ENCODE results near the gene CFAP54. TPM values are rescaled to one million over a fixed set of nuclear protein-coding genes. Genes with fewer than 3 reads are reported as not detected.

The CFAP54 gene
- total and polyA plus RNA-seq, 2 of the 4 experiments (the other 2 are of a cell fraction), result 0.18 to 0.41 TPM

DNA sequence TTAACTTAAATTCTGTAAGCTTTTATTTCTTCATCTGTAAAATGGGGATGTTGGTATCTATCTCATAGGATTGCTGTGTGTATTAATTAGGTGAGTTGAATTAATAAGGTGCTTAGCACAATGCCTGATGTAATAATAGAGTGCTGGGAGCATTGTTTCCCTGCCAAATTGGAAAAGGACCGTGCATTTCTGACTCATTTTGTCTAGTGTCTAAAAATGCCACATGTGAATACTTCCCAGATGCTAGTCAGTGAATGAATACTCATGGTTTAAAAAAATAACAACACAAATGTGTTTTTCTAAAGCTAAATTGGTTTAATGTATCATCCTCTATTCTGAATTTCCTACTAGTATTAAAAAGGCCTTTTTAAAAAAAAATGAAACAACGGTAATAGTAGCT, 372.3 kb downstream of the CFAP54 start:
- WGBS, 2 experiments (ENCODE audit: extremely low coverage in 2 of 2, insufficient read length in 1 of 2), result no CpG with 5 or more reads among the region's 2 CpGs
- in situ Hi-C loops (cut with MboI; ENCODE audit: low sequenced_read_pairs) (no loop called here), intact Hi-C loops (cut with micrococcal nuclease) (no loop called here), dilution Hi-C loops (cut with HindIII; ENCODE audit: low sequenced_read_pairs, unreplicated experiment) (no loop called here)
- Histone ChIP-seq H2AFZ (replicated peaks; ENCODE audit: low read length, poor library complexity) (no peak overlapping the region), H2BK5ac (ENCODE audit: low read depth, low read length, poor library complexity, severe bottlenecking) (no peak overlapping the region), H2BK15ac (ENCODE audit: low read depth, low read length) (no peak overlapping the region), H3K4me2 (ENCODE audit: low read depth, low read length) (no peak overlapping the region), H3K23ac (ENCODE audit: low read depth, low read length) (no peak overlapping the region), H3K9me1 (ENCODE audit: insufficient read depth, low read length) (no peaks in the 10 kb centered on the region), H3K14ac (replicated peaks; ENCODE audit: low read depth, low read length) (no peak overlapping the region), H4K5ac (ENCODE audit: low read depth, low read length) (no peak overlapping the region), H3K36me3 (ENCODE audit: control insufficient read depth, insufficient read depth, low read length) (no peaks in the 10 kb centered on the region), H3K9me3 (ENCODE audit: control insufficient read depth, insufficient read depth, low read length) (no peaks in the 10 kb centered on the region), H3K4me1 (ENCODE audit: control insufficient read depth, insufficient read depth, low read length) (no peaks in the 10 kb centered on the region), H2BK20ac (ENCODE audit: low read depth, low read length) (no peak overlapping the region), H3K9ac (ENCODE audit: low read depth, low read length) (no peak overlapping the region), H3K27ac (ENCODE audit: insufficient read depth, low read length) (no peak overlapping the region), H4K8ac (ENCODE audit: low read depth in 2 of 2, low read length in 2 of 2) (no peak overlapping the region), H3K4ac (ENCODE audit: low read depth, low read length) (no peak overlapping the region), H2AK5ac (ENCODE audit: low read depth, low read length) (no peak overlapping the region), H3K18ac (ENCODE audit: low read depth, low read length) (no peak overlapping the region), H2AK9ac (replicated peaks; ENCODE audit: low read depth, low read length, poor library complexity) (no peak overlapping the region), H3K79me1 (ENCODE audit: low read depth in 1 of 2, low read length in 2 of 2) (no peaks in the 10 kb centered on the region), H3K27me3 (ENCODE audit: control insufficient read depth, insufficient read depth, low read length) (no peaks in the 10 kb centered on the region), H3K4me3 (ENCODE audit: insufficient read depth, low read depth, low read length) (no peak overlapping the region), H4K91ac (ENCODE audit: insufficient read depth, low read depth, low read length) (no peak overlapping the region), H2BK120ac (ENCODE audit: low read depth, low read length) (no peak overlapping the region), H4K20me1 (ENCODE audit: insufficient read depth, low read length) (no peaks in the 10 kb centered on the region), H3K56ac (ENCODE audit: extremely low read depth, insufficient read depth, low read length) (no peak overlapping the region)
- CTCF ChIA-PET, result no interaction called here
- DNase-seq, result no peak
- no peak for ATAC-seq (ENCODE audit: low read depth)
- TF ChIP-seq NFE2L2 (IDR thresholded peaks at IDR 0.05; ENCODE audit: low read depth, low read length) (no peak), RCOR1 (IDR thresholded peaks at IDR 0.05; ENCODE audit: insufficient replicate concordance, low read length) (no peak), CHD1 (IDR thresholded peaks at IDR 0.05; ENCODE audit: low read depth, low read length) (no peak), CEBPB (IDR thresholded peaks at IDR 0.05; ENCODE audit: low read depth, low read length) (no peak), SMC3 (IDR thresholded peaks at IDR 0.05; ENCODE audit: low read depth, low read length) (no peak), RFX5 (IDR thresholded peaks at IDR 0.05; ENCODE audit: low read depth, low read length) (no peak), MXI1 (IDR thresholded peaks at IDR 0.05; ENCODE audit: borderline replicate concordance, low read depth, low read length) (no peak), MAFK (IDR thresholded peaks at IDR 0.05; ENCODE audit: low read depth, low read length) (no peak), RAD21 (IDR thresholded peaks at IDR 0.05; ENCODE audit: low read length) (no peak), FOS (IDR thresholded peaks at IDR 0.05; ENCODE audit: low read depth, low read length) (no peak), POLR2A (IDR thresholded peaks at IDR 0.05; ENCODE audit: low read depth, low read length) (no peak), BHLHE40 (IDR thresholded peaks at IDR 0.05; ENCODE audit: low read depth, low read length) (no peak), ELK1 (IDR thresholded peaks at IDR 0.05; ENCODE audit: borderline replicate concordance, low read depth, low read length) (no peak), MAZ (IDR thresholded peaks at IDR 0.05; ENCODE audit: borderline replicate concordance, low read depth, low read length) (no peak)
- TF ChIP-seq, protein P1, sequence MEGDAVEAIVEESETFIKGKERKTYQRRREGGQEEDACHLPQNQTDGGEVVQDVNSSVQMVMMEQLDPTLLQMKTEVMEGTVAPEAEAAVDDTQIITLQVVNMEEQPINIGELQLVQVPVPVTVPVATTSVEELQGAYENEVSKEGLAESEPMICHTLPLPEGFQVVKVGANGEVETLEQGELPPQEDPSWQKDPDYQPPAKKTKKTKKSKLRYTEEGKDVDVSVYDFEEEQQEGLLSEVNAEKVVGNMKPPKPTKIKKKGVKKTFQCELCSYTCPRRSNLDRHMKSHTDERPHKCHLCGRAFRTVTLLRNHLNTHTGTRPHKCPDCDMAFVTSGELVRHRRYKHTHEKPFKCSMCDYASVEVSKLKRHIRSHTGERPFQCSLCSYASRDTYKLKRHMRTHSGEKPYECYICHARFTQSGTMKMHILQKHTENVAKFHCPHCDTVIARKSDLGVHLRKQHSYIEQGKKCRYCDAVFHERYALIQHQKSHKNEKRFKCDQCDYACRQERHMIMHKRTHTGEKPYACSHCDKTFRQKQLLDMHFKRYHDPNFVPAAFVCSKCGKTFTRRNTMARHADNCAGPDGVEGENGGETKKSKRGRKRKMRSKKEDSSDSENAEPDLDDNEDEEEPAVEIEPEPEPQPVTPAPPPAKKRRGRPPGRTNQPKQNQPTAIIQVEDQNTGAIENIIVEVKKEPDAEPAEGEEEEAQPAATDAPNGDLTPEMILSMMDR (conservative IDR thresholded peaks at IDR 0.05; ENCODE audit: low read depth, low read length), result no peak
- TF ChIP-seq, protein P2, sequence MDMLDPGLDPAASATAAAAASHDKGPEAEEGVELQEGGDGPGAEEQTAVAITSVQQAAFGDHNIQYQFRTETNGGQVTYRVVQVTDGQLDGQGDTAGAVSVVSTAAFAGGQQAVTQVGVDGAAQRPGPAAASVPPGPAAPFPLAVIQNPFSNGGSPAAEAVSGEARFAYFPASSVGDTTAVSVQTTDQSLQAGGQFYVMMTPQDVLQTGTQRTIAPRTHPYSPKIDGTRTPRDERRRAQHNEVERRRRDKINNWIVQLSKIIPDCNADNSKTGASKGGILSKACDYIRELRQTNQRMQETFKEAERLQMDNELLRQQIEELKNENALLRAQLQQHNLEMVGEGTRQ (IDR thresholded peaks at IDR 0.05; ENCODE audit: low read depth, low read length), result no peak
- BruUV-seq (replicated peaks), result no TSS peak
- POLR2A ChIA-PET (ENCODE audit: unreplicated experiment), result no interaction called here

Data from IMR-90 (cell line).